ENCODE results near the gene BSN. TPM values are rescaled to one million over a fixed set of nuclear protein-coding genes. Genes with fewer than 3 reads are reported as not detected.
"Not testable (repeated sequence)": the region's sequence is repeated elsewhere in the genome, so short reads cannot be mapped to it uniquely, and the experiment has no call there.

BSN gene
- total RNA-seq, 1 donor from 2014 or later, result 0.55 TPM

- H3K4me1 ChIP-seq, result no peaks in the 10 kb centered on the region
- TF ChIP-seq, protein P1, sequence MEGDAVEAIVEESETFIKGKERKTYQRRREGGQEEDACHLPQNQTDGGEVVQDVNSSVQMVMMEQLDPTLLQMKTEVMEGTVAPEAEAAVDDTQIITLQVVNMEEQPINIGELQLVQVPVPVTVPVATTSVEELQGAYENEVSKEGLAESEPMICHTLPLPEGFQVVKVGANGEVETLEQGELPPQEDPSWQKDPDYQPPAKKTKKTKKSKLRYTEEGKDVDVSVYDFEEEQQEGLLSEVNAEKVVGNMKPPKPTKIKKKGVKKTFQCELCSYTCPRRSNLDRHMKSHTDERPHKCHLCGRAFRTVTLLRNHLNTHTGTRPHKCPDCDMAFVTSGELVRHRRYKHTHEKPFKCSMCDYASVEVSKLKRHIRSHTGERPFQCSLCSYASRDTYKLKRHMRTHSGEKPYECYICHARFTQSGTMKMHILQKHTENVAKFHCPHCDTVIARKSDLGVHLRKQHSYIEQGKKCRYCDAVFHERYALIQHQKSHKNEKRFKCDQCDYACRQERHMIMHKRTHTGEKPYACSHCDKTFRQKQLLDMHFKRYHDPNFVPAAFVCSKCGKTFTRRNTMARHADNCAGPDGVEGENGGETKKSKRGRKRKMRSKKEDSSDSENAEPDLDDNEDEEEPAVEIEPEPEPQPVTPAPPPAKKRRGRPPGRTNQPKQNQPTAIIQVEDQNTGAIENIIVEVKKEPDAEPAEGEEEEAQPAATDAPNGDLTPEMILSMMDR (IDR thresholded peaks at IDR 0.05; ENCODE audit: borderline replicate concordance), result no peak
- no peak for DNase-seq
- no peaks in the 10 kb centered on the region for H3K9me3 ChIP-seq (replicated peaks)
- H3K27me3 ChIP-seq (ENCODE audit: low read depth), result no peaks in the 10 kb centered on the region
- intact Hi-C loops (cut with micrococcal nuclease), result no loop called here
- H3K36me3 ChIP-seq, result no peaks in the 10 kb centered on the region
- no peak overlapping the region for H3K4me3 ChIP-seq
- no peak overlapping the region for H3K27ac ChIP-seq (replicated peaks)
Observed at GRCh38 chr3:49567406-49567805, 13.1 kb downstream of the BSN start.

GRCh38 chr3:49568965-49569364 is 14.7 kb downstream of the BSN start:
- Histone ChIP-seq H3K27me3 (ENCODE audit: low read depth) (no peaks in the 10 kb centered on the region), H3K9me3 (replicated peaks) (no peaks in the 10 kb centered on the region), H3K4me3 (no peak overlapping the region), H3K27ac (replicated peaks) (no peak overlapping the region), H3K4me1 (no peaks in the 10 kb centered on the region), H3K36me3 (no peaks in the 10 kb centered on the region)
- intact Hi-C loops (cut with micrococcal nuclease), result no loop called here
- TF ChIP-seq, protein P1 (IDR thresholded peaks at IDR 0.05; ENCODE audit: borderline replicate concordance), result no peak
- no peak for DNase-seq

- no peaks in the 10 kb centered on the region for H3K36me3 ChIP-seq
- H3K9me3 ChIP-seq (replicated peaks), result no peaks in the 10 kb centered on the region
- H3K4me3 ChIP-seq, result no peak overlapping the region
- no peak for DNase-seq
- H3K27ac ChIP-seq (replicated peaks), result no peak overlapping the region
- H3K27me3 ChIP-seq (ENCODE audit: low read depth), result no peaks in the 10 kb centered on the region
- H3K4me1 ChIP-seq, result no peaks in the 10 kb centered on the region
- intact Hi-C loops (cut with micrococcal nuclease), result no loop called here
- TF ChIP-seq, protein P1 (IDR thresholded peaks at IDR 0.05; ENCODE audit: borderline replicate concordance), result no peak
Observed at GRCh38 chr3:49570028-49570654, 15.9 kb downstream of the BSN start.

DNA sequence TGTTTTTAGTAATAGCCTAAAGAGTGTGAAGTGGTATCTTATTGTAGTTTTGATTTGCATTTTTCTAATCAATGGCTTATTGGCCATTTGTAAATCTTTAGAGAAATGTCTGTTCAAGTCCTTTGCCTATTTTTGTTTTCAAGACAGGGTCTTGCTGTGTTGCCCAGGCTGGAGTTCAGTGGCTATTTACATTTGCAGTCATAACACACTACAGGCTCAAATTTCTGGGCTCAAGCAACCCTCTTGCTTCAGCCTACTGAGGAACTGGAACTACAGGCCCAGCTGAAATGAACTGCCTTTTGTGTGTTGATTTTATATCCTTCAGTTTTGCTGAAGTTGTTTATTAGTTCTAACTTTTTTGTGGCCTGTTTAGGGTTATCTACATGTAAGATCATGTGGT is 27.9 kb downstream of the BSN start:
- Histone ChIP-seq H3K27me3 (ENCODE audit: low read depth) (no peaks in the 10 kb centered on the region), H3K4me1 (no peaks in the 10 kb centered on the region), H3K4me3 (no peak overlapping the region), H3K36me3 (no peaks in the 10 kb centered on the region), H3K9me3 (replicated peaks) (peaks cover 10% of the 10 kb centered on the region), H3K27ac (replicated peaks) (no peak overlapping the region)
- TF ChIP-seq, protein P1 (IDR thresholded peaks at IDR 0.05; ENCODE audit: borderline replicate concordance), result no peak
- no peak for DNase-seq
- intact Hi-C loops (cut with micrococcal nuclease), result no loop called here

- H3K36me3 ChIP-seq; DNase-seq; H3K27ac ChIP-seq (replicated peaks); H3K27me3 ChIP-seq (ENCODE audit: low read depth); H3K4me1 ChIP-seq; H3K9me3 ChIP-seq (replicated peaks); intact Hi-C loops (cut with micrococcal nuclease); H3K4me3 ChIP-seq: not testable (repeated sequence)
Observed at GRCh38 chr3:49585261-49585755, 31.0 kb downstream of the BSN start.

DNA sequence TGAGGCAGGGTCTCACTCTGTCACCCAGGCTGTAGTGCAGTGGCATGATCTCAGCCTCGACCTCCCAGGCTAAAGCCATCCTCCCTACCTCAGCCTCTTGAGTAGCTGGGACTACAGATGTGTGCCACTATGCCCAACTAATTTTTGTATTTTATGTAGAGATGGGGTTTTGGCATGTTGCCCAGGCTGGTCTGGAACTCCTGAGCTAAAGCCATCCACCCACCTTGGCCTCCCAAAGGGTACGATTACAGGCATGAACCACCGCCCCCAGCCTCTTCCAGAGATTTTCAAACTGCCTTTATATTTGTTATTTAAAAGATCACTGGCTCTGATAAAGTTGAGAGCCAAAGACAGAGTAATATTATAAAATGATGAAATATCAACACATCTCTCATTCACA is 37.3 kb downstream of the BSN start:
- Histone ChIP-seq H3K27ac (replicated peaks) (no peak overlapping the region), H3K36me3 (no peaks in the 10 kb centered on the region), H3K27me3 (ENCODE audit: low read depth) (no peaks in the 10 kb centered on the region), H3K9me3 (replicated peaks) (peaks cover 6% of the 10 kb centered on the region), H3K4me3 (no peak overlapping the region), H3K4me1 (no peaks in the 10 kb centered on the region)
- no peak for DNase-seq
- intact Hi-C loops (cut with micrococcal nuclease), result no loop called here
- TF ChIP-seq, protein P1 (IDR thresholded peaks at IDR 0.05; ENCODE audit: borderline replicate concordance), result no peak

All from left ventricle myocardium inferior (tissue), 1 donor.